Measurements from ENCODE around the gene FBXW4.

Gene FBXW4

GRCh38 chr10:101694674-101695403 lies at the start of gene FBXW4:
Gene FBXW4 (minus strand): TSS chr10:101695170. CDS start chr10:101695105, 65 bp downstream.
- DNase-seq (ENCODE audit: low read depth) = no peak

- DNase-seq (ENCODE audit: low read depth) = no peak
Measured at GRCh38 chr10:101744267-101744666, 49.3 kb upstream of the FBXW4 start.

GRCh38 chr10:101741938-101742337 lies 47.0 kb upstream of the FBXW4 start:
- no peak for DNase-seq (ENCODE audit: low read depth)

GRCh38 chr10:101736666-101737065 lies 41.7 kb upstream of the FBXW4 start:
- DNase-seq (ENCODE audit: low read depth) = no peak

GRCh38 chr10:101732096-101732495 lies 37.1 kb upstream of the FBXW4 start:
- DNase-seq (ENCODE audit: low read depth) = no peak

GRCh38 chr10:101726115-101726387 lies 31.1 kb upstream of the FBXW4 start:
- DNase-seq (ENCODE audit: low read depth) = no peak

- no peak for DNase-seq (ENCODE audit: low read depth)
Measured at GRCh38 chr10:101725296-101726114, 30.5 kb upstream of the FBXW4 start.

GRCh38 chr10:101724446-101724845 lies 29.5 kb upstream of the FBXW4 start:
- DNase-seq (ENCODE audit: low read depth) = no peak

- no peak for DNase-seq (ENCODE audit: low read depth)
Measured at GRCh38 chr10:101723176-101723575, 28.2 kb upstream of the FBXW4 start.

- no peak for DNase-seq (ENCODE audit: low read depth)
Measured at GRCh38 chr10:101721806-101722205, 26.8 kb upstream of the FBXW4 start.

- no peak for DNase-seq (ENCODE audit: low read depth)
Measured at GRCh38 chr10:101720606-101721230, 25.7 kb upstream of the FBXW4 start.

GRCh38 chr10:101718690-101719275 lies 23.8 kb upstream of the FBXW4 start:
- DNase-seq (ENCODE audit: low read depth) = no peak

- no peak for DNase-seq (ENCODE audit: low read depth)
Measured at GRCh38 chr10:101716891-101717659, 22.1 kb upstream of the FBXW4 start.

- no peak for DNase-seq (ENCODE audit: low read depth)
Measured at GRCh38 chr10:101712997-101713396, 18.0 kb upstream of the FBXW4 start.

GRCh38 chr10:101710793-101711192 lies 15.8 kb upstream of the FBXW4 start:
- no peak for DNase-seq (ENCODE audit: low read depth)

- DNase-seq (ENCODE audit: low read depth) = no peak
Measured at GRCh38 chr10:101710059-101710695, 15.2 kb upstream of the FBXW4 start.

- no peak for DNase-seq (ENCODE audit: low read depth)
Measured at GRCh38 chr10:101709359-101710058, 14.5 kb upstream of the FBXW4 start.

- no peak for DNase-seq (ENCODE audit: low read depth)
Measured at GRCh38 chr10:101708870-101709269, 13.9 kb upstream of the FBXW4 start.

- DNase-seq (ENCODE audit: low read depth) = no peak
Measured at GRCh38 chr10:101708073-101708472, 13.1 kb upstream of the FBXW4 start.

- DNase-seq (ENCODE audit: low read depth) = no peak
Measured at GRCh38 chr10:101704331-101704730, 9.4 kb upstream of the FBXW4 start.

- no peak for DNase-seq (ENCODE audit: low read depth)
Measured at GRCh38 chr10:101696632-101697031, 1.7 kb upstream of the FBXW4 start.

All from fibroblast of the conjunctiva (primary cell).